Heart left ventricle (tissue), 13 donors: ENCODE data around the gene IL37.

Experiments used
- POLR2A ChIP-seq, 2 donors: fragments of 450-650 bp; IDR thresholded peaks; one replicate each; pipeline ENCODE4 v1.6.1; 2017; ENCODE audit warnings: antibody characterized with exemption in 2 of 2, mild to moderate bottlenecking in 2 of 2, moderate library complexity in 2 of 2
- TF ChIP-seq, protein P1 (sequence below), 12 donors: fragments of 200-600 bp; sonication (generic) in 4 of 12; IDR thresholded peaks; one replicate each; pipeline versions ENCODE4 v1.5.0 to v1.8.0; 2018 to 2022; ENCODE audit warnings: antibody characterized with exemption in 12 of 12, mild to moderate bottlenecking in 5 of 12
- donor health status: ischemic (EF 13 %, LVEDD 7.1; RV severe dilation, severe dysfunction).
- donor health status: DM: no; HTN: yes; CAD: no.
- donor health status: DM: no; HTN: no; CAD: no.
- donor health status: ischemic (EF 25% LVEDD 6.9; RV normal size, moderate dysfunction).
- donor health status: ischemic (EF 25% LVEDD 5.7; RV mildly dilated, moderate dysfunction).
- donor health status: ischemic (EF 35%, LVEDD 5.7; RV mildly dilated, moderate dysfunction).
- donor health status: nonischemic (EF 11% LVEDD 7.7; RV severe dilation, severe dysfunction).
- donor health status: DM: yes; HTN: yes; CAD: no.
- donor health status: PGD.
- donor health status: ischemic (EF 29% LVEDD 5.4; RV normal size, mild dysfunction).
- donor health status: nonischemic (EF 23%, LVEDD 6.1; RV moderate dilation, normal function).

- no peak for TF ChIP-seq POLR2A (IDR thresholded peaks at IDR 0.05)
- TF ChIP-seq, protein P1, sequence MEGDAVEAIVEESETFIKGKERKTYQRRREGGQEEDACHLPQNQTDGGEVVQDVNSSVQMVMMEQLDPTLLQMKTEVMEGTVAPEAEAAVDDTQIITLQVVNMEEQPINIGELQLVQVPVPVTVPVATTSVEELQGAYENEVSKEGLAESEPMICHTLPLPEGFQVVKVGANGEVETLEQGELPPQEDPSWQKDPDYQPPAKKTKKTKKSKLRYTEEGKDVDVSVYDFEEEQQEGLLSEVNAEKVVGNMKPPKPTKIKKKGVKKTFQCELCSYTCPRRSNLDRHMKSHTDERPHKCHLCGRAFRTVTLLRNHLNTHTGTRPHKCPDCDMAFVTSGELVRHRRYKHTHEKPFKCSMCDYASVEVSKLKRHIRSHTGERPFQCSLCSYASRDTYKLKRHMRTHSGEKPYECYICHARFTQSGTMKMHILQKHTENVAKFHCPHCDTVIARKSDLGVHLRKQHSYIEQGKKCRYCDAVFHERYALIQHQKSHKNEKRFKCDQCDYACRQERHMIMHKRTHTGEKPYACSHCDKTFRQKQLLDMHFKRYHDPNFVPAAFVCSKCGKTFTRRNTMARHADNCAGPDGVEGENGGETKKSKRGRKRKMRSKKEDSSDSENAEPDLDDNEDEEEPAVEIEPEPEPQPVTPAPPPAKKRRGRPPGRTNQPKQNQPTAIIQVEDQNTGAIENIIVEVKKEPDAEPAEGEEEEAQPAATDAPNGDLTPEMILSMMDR (IDR thresholded peaks at IDR 0.05), result no peak
Observed at GRCh38 chr2:112910865-112911264, at the start of gene IL37.
